Heart left ventricle (tissue), 16 donors: ENCODE measurements around the gene BMP2K. TPM values are rescaled to one million over a fixed set of nuclear protein-coding genes. Genes with fewer than 3 reads are reported as not detected.

Experiments used
- ATAC-seq, 4 donors: fragments of 200-7000 bp; cut with Tn5 transposase; one replicate each; pipeline ENCODE4 v1.9.1; 2020 to 2022; ENCODE audit warnings: moderate library complexity in 4 of 4, mild to moderate bottlenecking in 3 of 4, moderate number of reproducible peaks in 1 of 4
- DNase-seq, 5 donors: peaks; one replicate each; pipeline ENCODE4 v3.0.0-alpha.2; 2020
- H3K27ac ChIP-seq, 12 donors: fragments of 200-600 bp; sonication (generic) in 4 of 12; one replicate each; pipeline versions ENCODE4 v1.5.0 to v1.8.0; 2016 to 2022; ENCODE audit warnings: mild to moderate bottlenecking in 2 of 12
- H3K27me3 ChIP-seq, 9 donors: fragments of 200-600 bp; sonication (generic) in 2 of 9; one replicate each; pipeline versions ENCODE4 v1.5.1 to v1.8.0; 2016 to 2022; ENCODE audit warnings: mild to moderate bottlenecking in 3 of 9
- H3K36me3 ChIP-seq, 9 donors: fragments of 200-600 bp; sonication (generic) in 2 of 9; one replicate each; pipeline versions ENCODE4 v1.5.0 to v1.8.0; 2018 to 2022; ENCODE audit warnings: mild to moderate bottlenecking in 2 of 9
- H3K4me1 ChIP-seq, 12 donors: fragments of 200-600 bp; sonication (generic) in 4 of 12; one replicate each; pipeline versions ENCODE4 v1.5.0 to v1.8.0; 2016 to 2022; ENCODE audit warnings: mild to moderate bottlenecking in 3 of 12
- H3K4me3 ChIP-seq, 12 donors: fragments of 200-600 bp; sonication (generic) in 4 of 12; one replicate each; pipeline versions ENCODE4 v1.5.0 to v1.8.0; 2017 to 2022; ENCODE audit warnings: mild to moderate bottlenecking in 9 of 12, moderate library complexity in 4 of 12
- H3K9me3 ChIP-seq, 12 donors: fragments of 200-600 bp; sonication (generic) in 4 of 12; one replicate each; pipeline versions ENCODE4 v1.5.0 to v1.8.0; 2016 to 2022; ENCODE audit warnings: mild to moderate bottlenecking in 1 of 12
- CTCF ChIP-seq, 12 donors: fragments of 200-600 bp; sonication (generic) in 4 of 12; IDR thresholded peaks; one replicate each; pipeline versions ENCODE4 v1.5.0 to v1.8.0; 2018 to 2022; ENCODE audit warnings: antibody characterized with exemption in 12 of 12, mild to moderate bottlenecking in 5 of 12
- POLR2A ChIP-seq, 2 donors: fragments of 450-650 bp; IDR thresholded peaks; one replicate each; pipeline ENCODE4 v1.6.1; 2017; ENCODE audit warnings: antibody characterized with exemption in 2 of 2, mild to moderate bottlenecking in 2 of 2, moderate library complexity in 2 of 2
- WGBS, 4 donors: extraction: QIAGEN DNeasy Blood & Tissue Kit in 2 of 4; methylation state at CpG; one replicate each; pipeline versions ENCODE4 v1.1.5 to v1.1.7; 2013 to 2018; 5-methylcytosine and 5-hydroxymethylcytosine counted together
- intact Hi-C, 10 donors: fragments of 100-400 bp; cut with DNase I; formaldehyde crosslinking; loops; one replicate each; pipeline versions ENCODE4 v1.11.1 to v1.14.2; 2022
- polyA plus RNA-seq, 2 donors: library from polyadenylated mRNA; stranded (reverse); fragments of 200-250 nt; gene quantifications; one replicate each; pipeline ENCODE4 v1.2.3, GENCODE V29; 2013
- total RNA-seq, 9 donors: library from RNA; depleted of rRNA in 2 of 9; stranded (reverse); fragments of >200 nt in 2 of 9; fragmentation: NEBNext Ultra II Directional in 3 of 9; extraction: Animal tissue kit (Norgen Biotek cat#: 25700) in 3 of 9; gene quantifications; one replicate each; pipeline versions ENCODE4 v1.1.0 to v1.2.4, GENCODE V29; 2016 to 2023
- donor health status: ischemic (EF 13 %, LVEDD 7.1; RV severe dilation, severe dysfunction).
- donor health status: healthy with polysubstance abuse.
- donor health status: DM: no; HTN: yes; CAD: no.
- donor health status: DM: no; HTN: no; CAD: no.
- donor health status: ischemic (EF 25% LVEDD 6.9; RV normal size, moderate dysfunction).
- donor health status: ischemic (EF 25% LVEDD 5.7; RV mildly dilated, moderate dysfunction).
- donor health status: healthy.
- donor health status: DM: yes; HTN: yes; CAD: no.
- donor health status: ischemic (EF 35%, LVEDD 5.7; RV mildly dilated, moderate dysfunction).
- donor health status: nonischemic (EF 11% LVEDD 7.7; RV severe dilation, severe dysfunction).
- donor health status: DM: yes; HTN: yes; CAD: no.
- donor health status: PGD.
- donor health status: ischemic (EF 29% LVEDD 5.4; RV normal size, mild dysfunction).
- donor health status: nonischemic (EF 23%, LVEDD 6.1; RV moderate dilation, normal function).

Gene BMP2K
- total and polyA plus RNA-seq, 11 donors, result 5.4 to 65.7 (median 21.6) TPM

GRCh38 chr4:78766026-78766425 lies 10.1 kb upstream of the BMP2K start:
- 41 to 67% (median 43%) methylated on average over 3 of the region's 3 CpGs for WGBS, 4 donors
- no peak for DNase-seq
- Histone ChIP-seq H3K27me3 (no peaks in the 10 kb centered on the region), H3K9me3 (no peaks in the 10 kb centered on the region), H3K4me1 (peaks cover 0 to 15% (median 5%) of the 10 kb centered on the region in 12 donors), H3K36me3 (no peaks in the 10 kb centered on the region), H3K4me3 (no peak overlapping the region), H3K27ac (no peak overlapping the region)
- no peak for TF ChIP-seq CTCF (IDR thresholded peaks at IDR 0.05)
- TF ChIP-seq POLR2A (IDR thresholded peaks at IDR 0.05), result no peak
- no peak for ATAC-seq
- intact Hi-C loops, result loop anchor here in 2 of 10 donors (5.0 to 10.0 kb wide), 2 partner anchors 71 to 134 kb away; no protein-coding TSS in a partner anchor

- whole genome bisulfite sequencing, 4 donors, result 92 to 96% (median 95%) methylated on average over 5 of the region's 5 CpGs
- Histone ChIP-seq H3K4me3 (no peak overlapping the region), H3K9me3 (no peaks in the 10 kb centered on the region), H3K27ac (no peak overlapping the region), H3K4me1 (peaks cover 0 to 15% (median 5%) of the 10 kb centered on the region in 12 donors), H3K27me3 (no peaks in the 10 kb centered on the region), H3K36me3 (no peaks in the 10 kb centered on the region)
- no peak for DNase-seq
- intact Hi-C loops, result loop anchor here in 2 of 10 donors (5.0 to 10.0 kb wide), 2 partner anchors 72 to 134 kb away; no protein-coding TSS in a partner anchor
- no peak for ATAC-seq
- TF ChIP-seq POLR2A (IDR thresholded peaks at IDR 0.05) (no peak), CTCF (IDR thresholded peaks at IDR 0.05) (no peak)
Observed at GRCh38 chr4:78766650-78767049, 9.5 kb upstream of the BMP2K start.

GRCh38 chr4:78767350-78767749 lies 8.8 kb upstream of the BMP2K start:
- H3K9me3 ChIP-seq, result no peaks in the 10 kb centered on the region
- H3K36me3 ChIP-seq, result no peaks in the 10 kb centered on the region
- no peaks in the 10 kb centered on the region for H3K27me3 ChIP-seq
- no peak overlapping the region for H3K27ac ChIP-seq
- ATAC-seq (no peak), DNase-seq (no peak)
- peaks cover 0 to 15% (median 5%) of the 10 kb centered on the region in 12 donors for H3K4me1 ChIP-seq
- H3K4me3 ChIP-seq, result no peak overlapping the region
- no peak for TF ChIP-seq POLR2A (IDR thresholded peaks at IDR 0.05)
- TF ChIP-seq CTCF (IDR thresholded peaks at IDR 0.05), result no peak
- intact Hi-C loops, result loop anchor here in 2 of 10 donors (5.0 to 10.0 kb wide), 2 partner anchors 73 to 135 kb away; no protein-coding TSS in a partner anchor

GRCh38 chr4:78768452-78769180 lies 7.5 kb upstream of the BMP2K start:
- TF ChIP-seq POLR2A (IDR thresholded peaks at IDR 0.05), result no peak
- TF ChIP-seq CTCF (IDR thresholded peaks at IDR 0.05), result no peak
- no peak for DNase-seq
- ATAC-seq, result peak in 3 of 4 donors; percentile 22 to 43 (median 36)
- no peak overlapping the region for H3K4me3 ChIP-seq
- 75 to 85% (median 82%) methylated on average over 12 of the region's 12 CpGs for WGBS, 4 donors
- peaks cover 0 to 15% (median 5%) of the 10 kb centered on the region in 12 donors for H3K4me1 ChIP-seq
- no peaks in the 10 kb centered on the region for H3K9me3 ChIP-seq
- H3K27me3 ChIP-seq, result no peaks in the 10 kb centered on the region
- H3K36me3 ChIP-seq, result no peaks in the 10 kb centered on the region
- H3K27ac ChIP-seq, result peak overlapping the region in 1 of 12 donors; percentile 26
- intact Hi-C loops, result loop anchor here in 2 of 10 donors (5.0 to 10.0 kb wide), 2 partner anchors 74 to 136 kb away; no protein-coding TSS in a partner anchor
